NCI-H1694 treated with DMSO at 0.1 percent for 48 hours (cell line): ENCODE data around the gene VAV1.

ENCODE experiments used
- DNase-seq: peaks from one replicate; lab custom pipeline; 2025; lab: John Stamatoyannopoulos, UW

Gene VAV1

GRCh38 chr19:6894313-6894712 lies 121.8 kb downstream of the VAV1 start:
- DNase-seq: no peak

- no peak for DNase-seq
These were observed 130.9 kb downstream of the VAV1 start for GRCh38 chr19:6903446-6903845.

- no peak for DNase-seq
These were observed 134.1 kb downstream of the VAV1 start for GRCh38 chr19:6906559-6907060.
